Gastroesophageal sphincter (tissue), 3 donors: ENCODE data around the gene RPL36A.

ENCODE experiments used
- CTCF ChIP-seq, 4 experiments: fragments of 200-600 bp in 2 of 4; fragments of 450-650 bp in 2 of 4; sonication (generic) in 1 of 4; IDR thresholded peaks; one replicate each; pipeline ENCODE4 v1.5.1; 2017 to 2019; ENCODE audit warnings: antibody characterized with exemption in 4 of 4, mild to moderate bottlenecking in 2 of 4, moderate library complexity in 2 of 4
- POLR2A ChIP-seq, 2 donors: fragments of 450-650 bp; IDR thresholded peaks; one replicate each; pipeline ENCODE4 v1.6.1; 2017; ENCODE audit warnings: antibody characterized with exemption in 2 of 2, mild to moderate bottlenecking in 2 of 2, moderate library complexity in 1 of 2
- POLR2AphosphoS5 ChIP-seq: sonication (generic); formaldehyde crosslinking; IDR thresholded peaks from one replicate; pipeline ENCODE4 v1.6.1; 2017; ENCODE audit warnings: antibody characterized with exemption

DNA sequence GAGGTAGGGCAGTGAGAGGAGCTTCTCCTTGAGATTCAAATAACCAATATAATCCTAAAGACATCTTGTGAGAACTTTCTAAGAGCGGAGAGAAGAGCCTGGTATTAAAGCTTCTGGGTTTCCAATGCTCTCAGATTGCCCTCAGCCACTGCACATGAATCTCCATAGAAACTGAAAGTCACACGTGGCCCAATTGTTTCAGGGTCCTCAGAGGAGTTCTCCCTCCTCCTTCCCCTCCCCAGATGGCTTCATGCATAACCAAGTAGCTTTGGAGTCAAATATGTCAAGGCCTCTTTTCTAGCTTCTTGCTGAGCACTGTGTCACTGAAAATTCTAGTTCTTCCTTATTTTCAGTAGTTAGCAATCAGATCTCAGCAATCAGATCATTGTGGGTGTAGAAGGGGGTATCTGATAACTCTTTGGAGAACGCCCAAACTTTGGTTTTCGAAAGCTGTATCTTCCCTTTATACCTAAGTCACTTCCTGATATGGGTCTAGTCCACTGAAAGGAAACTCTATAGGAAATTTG lies 7.1 kb upstream of the RPL36A start:
- TF ChIP-seq CTCF (IDR thresholded peaks at IDR 0.05), result no peak
- no peak for TF ChIP-seq POLR2AphosphoS5
- TF ChIP-seq POLR2A (IDR thresholded peaks at IDR 0.05), result no peak
